ENCODE measurements around the gene ANKMY2.
A peak's percentile ranks its signal among the peaks of the same experiment; 100 is the strongest.
"Not testable (repeated sequence)": the region's sequence is repeated elsewhere in the genome, so short reads cannot be mapped to it uniquely, and the experiment has no call there.

The ANKMY2 gene

GRCh38 chr7:16626388-16626787, 19.2 kb downstream of the ANKMY2 start:
- no peak for DNase-seq (ENCODE audit: low read depth)

GRCh38 chr7:16619979-16620408, 25.6 kb downstream of the ANKMY2 start:
- DNase-seq (ENCODE audit: low read depth) = peak; percentile 10

- DNase-seq (ENCODE audit: low read depth) = no peak
Observed at GRCh38 chr7:16616542-16616941, 29.0 kb downstream of the ANKMY2 start.

- no peak for DNase-seq (ENCODE audit: low read depth)
Observed at GRCh38 chr7:16616122-16616521, 29.4 kb downstream of the ANKMY2 start.

GRCh38 chr7:16615228-16615627, 30.3 kb downstream of the ANKMY2 start:
- no peak for DNase-seq (ENCODE audit: low read depth)

GRCh38 chr7:16611711-16612110, 33.8 kb downstream of the ANKMY2 start:
- no peak for DNase-seq (ENCODE audit: low read depth)

GRCh38 chr7:16609842-16610450, 35.6 kb downstream of the ANKMY2 start:
- DNase-seq (ENCODE audit: low read depth) = no peak

- DNase-seq (ENCODE audit: low read depth) = no peak
Observed at GRCh38 chr7:16606704-16607103, 38.9 kb downstream of the ANKMY2 start.

GRCh38 chr7:16604054-16604453, 41.5 kb downstream of the ANKMY2 start:
- DNase-seq (ENCODE audit: low read depth) = no peak

GRCh38 chr7:16603633-16604032, 41.9 kb downstream of the ANKMY2 start:
- DNase-seq (ENCODE audit: low read depth) = no peak

- no peak for DNase-seq (ENCODE audit: low read depth)
Observed at GRCh38 chr7:16599860-16600259, 45.7 kb downstream of the ANKMY2 start.

GRCh38 chr7:16598015-16598414, 47.5 kb downstream of the ANKMY2 start:
- no peak for DNase-seq (ENCODE audit: low read depth)

- not testable (repeated sequence) for DNase-seq (ENCODE audit: low read depth)
Observed at GRCh38 chr7:16595596-16595995, 50.0 kb downstream of the ANKMY2 start.

- DNase-seq (ENCODE audit: low read depth) = no peak
Observed at GRCh38 chr7:16594676-16595075, 50.9 kb downstream of the ANKMY2 start.

GRCh38 chr7:16594061-16594460, 51.5 kb downstream of the ANKMY2 start:
- no peak for DNase-seq (ENCODE audit: low read depth)

GRCh38 chr7:16592395-16592794, 53.2 kb downstream of the ANKMY2 start:
- DNase-seq (ENCODE audit: low read depth) = no peak

- no peak for DNase-seq (ENCODE audit: low read depth)
Observed at GRCh38 chr7:16590424-16590823, 55.1 kb downstream of the ANKMY2 start.

- no peak for DNase-seq (ENCODE audit: low read depth)
Observed at GRCh38 chr7:16589881-16590280, 55.7 kb downstream of the ANKMY2 start.

- DNase-seq (ENCODE audit: low read depth) = no peak
Observed at GRCh38 chr7:16587790-16588189, 57.8 kb downstream of the ANKMY2 start.

GRCh38 chr7:16587129-16587528, 58.4 kb downstream of the ANKMY2 start:
- DNase-seq (ENCODE audit: low read depth) = no peak

- DNase-seq (ENCODE audit: low read depth) = no peak
Observed at GRCh38 chr7:16586081-16586874, 59.3 kb downstream of the ANKMY2 start.

- DNase-seq (ENCODE audit: low read depth) = no peak
Observed at GRCh38 chr7:16585540-16585939, 60.0 kb downstream of the ANKMY2 start.

GRCh38 chr7:16583834-16584233, 61.7 kb downstream of the ANKMY2 start:
- no peak for DNase-seq (ENCODE audit: low read depth)

- DNase-seq (ENCODE audit: low read depth) = no peak
Observed at GRCh38 chr7:16581286-16581685, 64.3 kb downstream of the ANKMY2 start.

Data from activated T-cell treated with anti-CD3 and anti-CD28 coated beads for 24 hours (primary cell).